Measurements from ENCODE around the gene YIPF7.

- TF ChIP-seq SALL2 (tag by site-specific recombination; IDR thresholded peaks at IDR 0.05; ENCODE audit: borderline replicate concordance) (no peak), YY1 (tag by site-specific recombination; IDR thresholded peaks at IDR 0.05) (no peak), ZNF157 (tag by site-specific recombination; IDR thresholded peaks at IDR 0.05) (no peak), TSHZ1 (tag by site-specific recombination; IDR thresholded peaks at IDR 0.05; ENCODE audit: borderline replicate concordance) (no peak), PRDM1 (tag by site-specific recombination; IDR thresholded peaks at IDR 0.05) (no peak), ZNF302 (tag by site-specific recombination; IDR thresholded peaks at IDR 0.05; ENCODE audit: low read depth) (no peak), ZNF561 (tag by site-specific recombination; IDR thresholded peaks at IDR 0.05; ENCODE audit: borderline replicate concordance) (no peak), ZNF248 (tag by site-specific recombination; IDR thresholded peaks at IDR 0.05) (no peak), ZBTB17 (tag by site-specific recombination; IDR thresholded peaks at IDR 0.05) (no peak), TCF7L2 (IDR thresholded peaks at IDR 0.05; ENCODE audit: borderline replicate concordance, low read depth, low read length) (no peak), ZBTB7A (tag by site-specific recombination; IDR thresholded peaks at IDR 0.05; ENCODE audit: low read depth) (no peak), ZNF514 (tag by site-specific recombination; IDR thresholded peaks at IDR 0.05) (no peak), KLF8 (tag by site-specific recombination; IDR thresholded peaks at IDR 0.05) (no peak)
- TF ChIP-seq, protein P1, sequence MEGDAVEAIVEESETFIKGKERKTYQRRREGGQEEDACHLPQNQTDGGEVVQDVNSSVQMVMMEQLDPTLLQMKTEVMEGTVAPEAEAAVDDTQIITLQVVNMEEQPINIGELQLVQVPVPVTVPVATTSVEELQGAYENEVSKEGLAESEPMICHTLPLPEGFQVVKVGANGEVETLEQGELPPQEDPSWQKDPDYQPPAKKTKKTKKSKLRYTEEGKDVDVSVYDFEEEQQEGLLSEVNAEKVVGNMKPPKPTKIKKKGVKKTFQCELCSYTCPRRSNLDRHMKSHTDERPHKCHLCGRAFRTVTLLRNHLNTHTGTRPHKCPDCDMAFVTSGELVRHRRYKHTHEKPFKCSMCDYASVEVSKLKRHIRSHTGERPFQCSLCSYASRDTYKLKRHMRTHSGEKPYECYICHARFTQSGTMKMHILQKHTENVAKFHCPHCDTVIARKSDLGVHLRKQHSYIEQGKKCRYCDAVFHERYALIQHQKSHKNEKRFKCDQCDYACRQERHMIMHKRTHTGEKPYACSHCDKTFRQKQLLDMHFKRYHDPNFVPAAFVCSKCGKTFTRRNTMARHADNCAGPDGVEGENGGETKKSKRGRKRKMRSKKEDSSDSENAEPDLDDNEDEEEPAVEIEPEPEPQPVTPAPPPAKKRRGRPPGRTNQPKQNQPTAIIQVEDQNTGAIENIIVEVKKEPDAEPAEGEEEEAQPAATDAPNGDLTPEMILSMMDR (tag by site-specific recombination; IDR thresholded peaks at IDR 0.05): no peak
Measured at GRCh38 chr4:44646151-44646550, 5.3 kb downstream of the YIPF7 start.
